H9 (cell line): ENCODE measurements around the gene MEIG1. TPM values are rescaled to one million over a fixed set of nuclear protein-coding genes. Genes with fewer than 3 reads are reported as not detected.
"Not testable (repeated sequence)": the region's sequence is repeated elsewhere in the genome, so short reads cannot be mapped to it uniquely, and the experiment has no call there.

Experiments
- DNase-seq: peaks from one replicate; pipeline ENCODE4 v3.0.0-alpha.2; 2017
- H2AFZ ChIP-seq: one replicate; pipeline ENCODE4 v1.6.1; 2013; ENCODE audit warnings: mild to moderate bottlenecking, low read length, control low read depth, moderate library complexity
- H2AK5ac ChIP-seq: 2 replicates; pipeline ENCODE4 v1.6.1; 2013; ENCODE audit warnings: low read length, control low read depth, mixed read lengths; ENCODE audit not compliant: insufficient read length
- H2BK120ac ChIP-seq: one replicate; pipeline ENCODE4 v1.6.1; 2013; ENCODE audit warnings: low read depth, mild to moderate bottlenecking, low read length, control low read depth, inconsistent platforms; ENCODE audit not compliant: poor library complexity, severe bottlenecking
- H2BK12ac ChIP-seq: 2 replicates; pipeline ENCODE4 v1.6.1; 2013; ENCODE audit warnings: low read length, control low read depth, mixed read lengths, low read depth; ENCODE audit not compliant: insufficient read length
- H2BK15ac ChIP-seq: 2 replicates; pipeline ENCODE4 v1.6.1; 2013; ENCODE audit warnings: low read depth, low read length, control low read depth
- H2BK20ac ChIP-seq: one replicate; pipeline ENCODE4 v1.6.1; 2013; ENCODE audit warnings: low read depth, mild to moderate bottlenecking, low read length, control low read depth, inconsistent platforms; ENCODE audit not compliant: poor library complexity, severe bottlenecking
- H2BK5ac ChIP-seq: 2 replicates; pipeline ENCODE4 v1.6.1; 2013; ENCODE audit warnings: low read length, control low read depth, mixed read lengths; ENCODE audit not compliant: insufficient read length
- H3K14ac ChIP-seq: 2 replicates; pipeline ENCODE4 v1.6.1; 2013; ENCODE audit warnings: low read length, control low read depth; ENCODE audit not compliant: insufficient read depth
- H3K18ac ChIP-seq: 2 replicates; pipeline ENCODE4 v1.6.1; 2013; ENCODE audit warnings: low read depth, mild to moderate bottlenecking, mixed read lengths, low read length, control low read depth; ENCODE audit not compliant: insufficient read length
- H3K23ac ChIP-seq: 2 replicates; pipeline ENCODE4 v1.6.1; 2013; ENCODE audit warnings: low read length, control low read depth, mixed read lengths, low read depth; ENCODE audit not compliant: insufficient read length
- H3K23me2 ChIP-seq: 2 replicates; pipeline ENCODE4 v1.6.1; 2013; ENCODE audit warnings: low read depth, mild to moderate bottlenecking, mixed read lengths, low read length, control low read depth; ENCODE audit not compliant: insufficient read length, poor library complexity, severe bottlenecking
- H3K27ac ChIP-seq: 2 replicates; pipeline ENCODE4 v1.5.1; 2013; ENCODE audit warnings: low read length, control low read depth, mixed read lengths, low read depth; ENCODE audit not compliant: insufficient read length
- H3K27me3 ChIP-seq: 2 replicates; pipeline ENCODE4 v1.6.1; 2013; ENCODE audit warnings: low read length, control low read depth, inconsistent platforms; ENCODE audit not compliant: insufficient read depth
- H3K4ac ChIP-seq: 2 replicates; pipeline ENCODE4 v1.6.1; 2013; ENCODE audit warnings: low read depth, mild to moderate bottlenecking, control low read depth, inconsistent platforms, low read length, moderate library complexity
- H3K4me1 ChIP-seq: 2 replicates; pipeline ENCODE4 v1.6.1; 2013; ENCODE audit warnings: low read length, control low read depth, inconsistent platforms; ENCODE audit not compliant: insufficient read depth
- H3K4me2 ChIP-seq: 2 replicates; pipeline ENCODE4 v1.6.1; 2013; ENCODE audit warnings: low read length, control low read depth, mixed read lengths; ENCODE audit not compliant: insufficient read length, insufficient read depth
- H3K56ac ChIP-seq: 2 replicates; pipeline ENCODE4 v1.6.1; 2013; ENCODE audit warnings: low read depth, mild to moderate bottlenecking, mixed read lengths, low read length, control low read depth; ENCODE audit not compliant: insufficient read length
- H3K79me1 ChIP-seq: 2 replicates; pipeline ENCODE4 v1.6.1; 2013; ENCODE audit warnings: low read depth, mild to moderate bottlenecking, moderate library complexity, low read length, control low read depth, inconsistent platforms; ENCODE audit not compliant: insufficient read depth, poor library complexity, severe bottlenecking
- H3K79me2 ChIP-seq: 2 replicates; pipeline ENCODE4 v1.6.1; 2013; ENCODE audit warnings: low read length, control low read depth, inconsistent platforms; ENCODE audit not compliant: insufficient read depth
- H3K9ac ChIP-seq: 2 replicates; pipeline ENCODE4 v1.6.1; 2013; ENCODE audit warnings: low read length, control low read depth, mixed read lengths; ENCODE audit not compliant: insufficient read length; ENCODE audit errors: extremely low read depth
- H3K9me3 ChIP-seq: one replicate; pipeline ENCODE4 v1.6.1; 2013; ENCODE audit warnings: low read depth, low read length, inconsistent platforms; ENCODE audit not compliant: control insufficient read depth
- H3T11ph ChIP-seq: one replicate; pipeline ENCODE4 v1.6.1; 2013; ENCODE audit warnings: mild to moderate bottlenecking, low read length, control low read depth, inconsistent platforms
- H4K20me1 ChIP-seq: one replicate; pipeline ENCODE4 v1.6.1; 2013; ENCODE audit not compliant: control insufficient read depth, insufficient read length, insufficient read depth
- H4K5ac ChIP-seq: 2 replicates; pipeline ENCODE4 v1.6.1; 2013; ENCODE audit warnings: low read depth, mild to moderate bottlenecking, mixed read lengths, low read length, control low read depth; ENCODE audit not compliant: insufficient read length
- H4K8ac ChIP-seq: replicated peaks from 2 replicates; pipeline ENCODE4 v1.6.1; 2013; ENCODE audit warnings: low read length, control low read depth, mixed read lengths, low read depth; ENCODE audit not compliant: insufficient read length
- H4K91ac ChIP-seq: 2 replicates; pipeline ENCODE4 v1.6.1; 2013; ENCODE audit warnings: low read depth, mild to moderate bottlenecking, moderate library complexity, mixed read lengths, low read length, control low read depth; ENCODE audit not compliant: insufficient read length
- H3K27ac Mint-ChIP-seq, 3 experiments: 2 replicates in 2 of 3; 3 replicates in 1 of 3; pipeline ENCODE4 v1.8.0; 2020 to 2021; ENCODE audit warnings: mixed read lengths in 3 of 3, mild to moderate bottlenecking in 1 of 3, moderate library complexity in 1 of 3
- H3K27me3 Mint-ChIP-seq: 2 replicates; pipeline ENCODE4 v1.8.0; 2021; ENCODE audit warnings: low read depth, mild to moderate bottlenecking, moderate library complexity, mixed read lengths
- H3K36me3 Mint-ChIP-seq, 3 experiments: 2 replicates in 2 of 3; 3 replicates in 1 of 3; pipeline ENCODE4 v1.8.0; 2020 to 2021; ENCODE audit warnings: low read depth in 3 of 3, mixed read lengths in 3 of 3; ENCODE audit not compliant: insufficient read depth in 1 of 3
- H3K4me1 Mint-ChIP-seq, 2 experiments: 2 replicates each; pipeline ENCODE4 v1.8.0; 2020; ENCODE audit warnings: mixed read lengths in 2 of 2
- H3K4me3 Mint-ChIP-seq, 2 experiments: 2 replicates in 1 of 2; 3 replicates in 1 of 2; pipeline ENCODE4 v1.8.0; 2020 to 2021; ENCODE audit warnings: mild to moderate bottlenecking in 2 of 2, mixed read lengths in 2 of 2, moderate library complexity in 1 of 2
- H3K9me3 Mint-ChIP-seq, 2 experiments: 2 replicates in 1 of 2; 3 replicates in 1 of 2; pipeline ENCODE4 v1.8.0; 2020; ENCODE audit warnings: mild to moderate bottlenecking in 2 of 2, mixed read lengths in 2 of 2, moderate library complexity in 1 of 2
- WGBS: extraction: QIAGEN DNeasy Blood & Tissue Kit; methylation state at CpG from one replicate; pipeline ENCODE4 v1.1.7; 2013; ENCODE audit warnings: missing lambda C conversion rate, low lambda C conversion rate, mixed read lengths; ENCODE audit not compliant: insufficient read length; ENCODE audit errors: extremely low coverage; 5-methylcytosine and 5-hydroxymethylcytosine counted together
- total RNA-seq: library from RNA; stranded (reverse); gene quantifications from 2 replicates; pipeline ENCODE4 v1.2.1, GENCODE V29; 2021
- TF ChIP-seq, protein P1 (sequence below): fragments of 200-600 bp; sonication (generic); conservative IDR thresholded peaks from 3 replicates; pipeline ENCODE4 v1.8.0; 2021; ENCODE audit warnings: antibody characterized with exemption, mild to moderate bottlenecking

MEIG1 gene
- total RNA-seq, 1 experiment from 2014 or later: 0.72 TPM

DNA sequence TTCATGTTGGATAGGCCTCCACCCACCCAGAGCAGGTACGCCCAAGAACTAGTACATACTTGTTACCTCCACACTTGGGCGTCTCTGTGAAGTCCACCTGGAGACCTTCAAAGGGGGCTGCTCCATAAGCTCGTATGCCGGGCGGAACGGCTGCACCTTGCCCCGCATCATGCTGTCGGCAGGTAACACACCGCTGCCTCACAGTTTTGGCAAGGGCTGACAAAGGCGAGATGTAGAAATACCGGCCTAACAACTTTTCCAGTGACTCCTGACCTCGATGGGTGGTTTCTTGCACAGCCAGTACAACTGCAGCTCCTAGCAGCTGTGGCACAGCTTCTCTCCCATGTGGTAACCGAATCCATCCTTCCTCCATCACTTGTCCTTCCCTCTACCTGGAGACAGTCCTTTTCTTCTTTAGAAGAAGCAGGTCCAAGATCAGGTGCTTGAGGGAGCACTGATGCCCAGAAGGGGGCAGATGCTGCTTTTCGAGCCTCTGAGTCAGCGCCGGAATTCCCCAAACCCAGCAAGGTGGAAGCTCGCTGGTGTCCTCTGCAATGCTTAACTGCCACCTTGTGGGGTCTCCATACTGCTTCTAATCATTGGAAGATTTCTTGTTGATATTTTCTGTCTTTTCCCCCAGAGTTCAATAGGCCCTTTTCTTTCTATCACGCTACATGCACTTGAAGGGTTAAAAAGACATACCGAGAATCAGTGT is 32.0 kb downstream of the MEIG1 start:
- not testable (repeated sequence) for H2BK12ac ChIP-seq, H3K4me3 Mint-ChIP-seq, H3K23me2 ChIP-seq, H4K8ac ChIP-seq, H2AFZ ChIP-seq, H3K27me3 Mint-ChIP-seq, H2AK5ac ChIP-seq, H3K27ac ChIP-seq, H4K20me1 ChIP-seq, H3K79me2 ChIP-seq, H3K4ac ChIP-seq, H2BK5ac ChIP-seq, H3K9me3 Mint-ChIP-seq, H4K5ac ChIP-seq, H3K36me3 Mint-ChIP-seq, H3K4me1 ChIP-seq, H3T11ph ChIP-seq, H2BK20ac ChIP-seq, H3K79me1 ChIP-seq, H3K27me3 ChIP-seq, H3K9ac ChIP-seq, H3K56ac ChIP-seq, H3K27ac Mint-ChIP-seq, H3K4me2 ChIP-seq, H2BK120ac ChIP-seq, H3K9me3 ChIP-seq, H2BK15ac ChIP-seq, H3K18ac ChIP-seq, H3K23ac ChIP-seq, H3K14ac ChIP-seq, H4K91ac ChIP-seq
- TF ChIP-seq, protein P1, sequence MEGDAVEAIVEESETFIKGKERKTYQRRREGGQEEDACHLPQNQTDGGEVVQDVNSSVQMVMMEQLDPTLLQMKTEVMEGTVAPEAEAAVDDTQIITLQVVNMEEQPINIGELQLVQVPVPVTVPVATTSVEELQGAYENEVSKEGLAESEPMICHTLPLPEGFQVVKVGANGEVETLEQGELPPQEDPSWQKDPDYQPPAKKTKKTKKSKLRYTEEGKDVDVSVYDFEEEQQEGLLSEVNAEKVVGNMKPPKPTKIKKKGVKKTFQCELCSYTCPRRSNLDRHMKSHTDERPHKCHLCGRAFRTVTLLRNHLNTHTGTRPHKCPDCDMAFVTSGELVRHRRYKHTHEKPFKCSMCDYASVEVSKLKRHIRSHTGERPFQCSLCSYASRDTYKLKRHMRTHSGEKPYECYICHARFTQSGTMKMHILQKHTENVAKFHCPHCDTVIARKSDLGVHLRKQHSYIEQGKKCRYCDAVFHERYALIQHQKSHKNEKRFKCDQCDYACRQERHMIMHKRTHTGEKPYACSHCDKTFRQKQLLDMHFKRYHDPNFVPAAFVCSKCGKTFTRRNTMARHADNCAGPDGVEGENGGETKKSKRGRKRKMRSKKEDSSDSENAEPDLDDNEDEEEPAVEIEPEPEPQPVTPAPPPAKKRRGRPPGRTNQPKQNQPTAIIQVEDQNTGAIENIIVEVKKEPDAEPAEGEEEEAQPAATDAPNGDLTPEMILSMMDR: peak; percentile 72
- no CpG with 5 or more reads among the region's 19 CpGs for whole genome bisulfite sequencing
- peaks cover 13% of the 10 kb centered on the region in 2 experiments for H3K4me1 Mint-ChIP-seq
- peak; percentile 77 for DNase-seq

DNA sequence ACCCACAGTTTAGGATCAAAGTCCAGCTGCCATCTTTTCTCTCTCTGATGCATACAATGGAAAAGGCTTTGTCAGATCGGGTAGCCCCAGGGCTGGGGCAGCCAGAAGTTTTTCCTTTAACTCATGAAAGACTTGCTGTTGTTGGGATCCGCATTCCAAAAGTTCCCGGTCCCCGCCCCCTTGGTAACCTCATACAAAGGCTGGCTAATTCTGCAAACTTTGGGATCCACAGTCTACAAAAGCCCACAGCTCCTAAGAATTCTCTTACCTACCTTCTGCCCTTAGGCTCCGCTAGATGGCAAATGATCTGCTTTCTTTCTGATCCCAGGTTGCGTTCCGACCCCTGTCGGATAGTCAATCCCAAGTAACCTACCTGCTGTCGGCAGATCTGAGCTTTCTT is 33.1 kb downstream of the MEIG1 start:
- not testable (repeated sequence) for H3K79me1 ChIP-seq, H3K9ac ChIP-seq, H4K91ac ChIP-seq, H2BK20ac ChIP-seq, H3K56ac ChIP-seq, H3K4me2 ChIP-seq, H3K23ac ChIP-seq, H2BK120ac ChIP-seq, H4K8ac ChIP-seq, H3K9me3 ChIP-seq, H2BK5ac ChIP-seq, H3K79me2 ChIP-seq, H3K4ac ChIP-seq, H3K27ac ChIP-seq, H3K27me3 ChIP-seq, H3K14ac ChIP-seq, DNase-seq, H4K5ac ChIP-seq, H2AK5ac ChIP-seq, H3K4me3 Mint-ChIP-seq, H3K27ac Mint-ChIP-seq, H3K23me2 ChIP-seq, H3T11ph ChIP-seq, H3K18ac ChIP-seq, H4K20me1 ChIP-seq, H2AFZ ChIP-seq, H3K36me3 Mint-ChIP-seq, H3K4me1 ChIP-seq, H3K27me3 Mint-ChIP-seq, H3K9me3 Mint-ChIP-seq, H2BK15ac ChIP-seq, H2BK12ac ChIP-seq
- peaks cover 13% of the 10 kb centered on the region in 2 experiments for H3K4me1 Mint-ChIP-seq
- no CpG with 5 or more reads among the region's 9 CpGs for WGBS
